ENCODE measurements around the gene BPIFB4. TPM values are rescaled to one million over a fixed set of nuclear protein-coding genes. Genes with fewer than 3 reads are reported as not detected.

BPIFB4 gene
- total and polyA plus RNA-seq, 2 experiments from 2014 or later: not detected

- TF ChIP-seq ZNF462 (CRISPR knock-in tag; IDR thresholded peaks at IDR 0.05) (no peak), STAT1 (IDR thresholded peaks at IDR 0.05; ENCODE audit: unreplicated experiment) (no peak), ZNF331 (CRISPR knock-in tag; IDR thresholded peaks at IDR 0.05; ENCODE audit: low read depth) (no peak), EZH2 (IDR thresholded peaks at IDR 0.05; ENCODE audit: low read depth, unreplicated experiment) (no peak), JUNB (IDR thresholded peaks at IDR 0.05; ENCODE audit: unreplicated experiment) (no peak)
These were observed 44.4 kb upstream of the BPIFB4 start (continued) for GRCh38 chr20:33034901-33035492.

GRCh38 chr20:33037456-33037855 lies 42.0 kb upstream of the BPIFB4 start:
- Histone ChIP-seq H3K4me3 (no peak overlapping the region), H3K27ac (ENCODE audit: low read depth) (no peak overlapping the region), H3F3A (replicated peaks; ENCODE audit: low read depth) (no peaks in the 10 kb centered on the region), H2AFZ (no peak overlapping the region), H3K4me1 (ENCODE audit: insufficient read depth) (no peaks in the 10 kb centered on the region), H3K36me3 (ENCODE audit: insufficient read depth) (no peaks in the 10 kb centered on the region), H4K20me1 (replicated peaks; ENCODE audit: insufficient read depth) (no peaks in the 10 kb centered on the region), H3K4me2 (no peak overlapping the region), H3K27me3 (ENCODE audit: insufficient read depth) (no peaks in the 10 kb centered on the region), H3K9me2 (ENCODE audit: insufficient read depth) (peaks cover 2% of the 10 kb centered on the region; the same call in 1 of the 2 replicates), H3K79me2 (replicated peaks; ENCODE audit: insufficient read depth) (no peaks in the 10 kb centered on the region)
- H3K36me3 Mint-ChIP-seq (ENCODE audit: low read depth): no peaks in the 10 kb centered on the region
- 0 out of 3 replicates have a peak, but pooled peaks cover 3% of the 10 kb centered on the region for H3K9me3 Mint-ChIP-seq
- ATAC-seq (no peak), DNase-seq (ENCODE audit: low spot score) (no peak)
- no peak overlapping the region for H3K4me3 Mint-ChIP-seq
- peaks cover 11% of the 10 kb centered on the region for H3K27me3 Mint-ChIP-seq (ENCODE audit: insufficient read depth, low read depth, poor library complexity)
- no peak for TF ChIP-seq JUNB (IDR thresholded peaks at IDR 0.05; ENCODE audit: unreplicated experiment)
- no peak for TF ChIP-seq ZNF331 (CRISPR knock-in tag; IDR thresholded peaks at IDR 0.05; ENCODE audit: low read depth)
- TF ChIP-seq EZH2 (IDR thresholded peaks at IDR 0.05; ENCODE audit: low read depth, unreplicated experiment): no peak
- no peaks in the 10 kb centered on the region for H3K4me1 Mint-ChIP-seq
- H3K27ac Mint-ChIP-seq: no peak overlapping the region

Measured in GM23338 (cell line).